Activated CD8-positive, alpha-beta T cell treated with anti-CD3 and anti-CD28 coated beads for 36 hours (primary cell): ENCODE results near the gene HOTAIR. TPM values are rescaled to one million over a fixed set of nuclear protein-coding genes. Genes with fewer than 3 reads are reported as not detected.

Experiments used
- ATAC-seq: fragments of 200-7000 bp; cut with Tn5 transposase; one replicate; pipeline ENCODE4 v1.10.0; 2021; ENCODE audit warnings: mild to moderate bottlenecking, moderate library complexity
- CTCF ChIA-PET: fragments of 350-600 bp; sonication (Branson Sonifier 250); formaldehyde crosslinking; loops from one replicate; lab custom pipeline; 2021; ENCODE audit warnings: antibody characterized with exemption; lab: Charles Lee
- POLR2A ChIA-PET: fragments of 350-600 bp; sonication (Branson Sonifier 250); formaldehyde crosslinking; loops from one replicate; lab custom pipeline; 2021; ENCODE audit warnings: antibody characterized with exemption; lab: Charles Lee
- DNase-seq: peaks from one replicate; pipeline ENCODE4 v3.0.0-alpha.2; 2020
- H3K27ac Mint-ChIP-seq: one replicate; pipeline ENCODE4 v1.8.0; 2021; ENCODE audit warnings: mild to moderate bottlenecking, mixed read lengths
- H3K27me3 Mint-ChIP-seq: one replicate; pipeline ENCODE4 v1.8.0; 2021; ENCODE audit warnings: mixed read lengths
- H3K36me3 Mint-ChIP-seq: one replicate; pipeline ENCODE4 v1.8.0; 2021; ENCODE audit warnings: low read depth, mixed read lengths
- H3K4me1 Mint-ChIP-seq: one replicate; pipeline ENCODE4 v1.8.0; 2021; ENCODE audit warnings: low read depth, mixed read lengths
- H3K4me3 Mint-ChIP-seq: one replicate; pipeline ENCODE4 v1.8.0; 2021; ENCODE audit warnings: mild to moderate bottlenecking, moderate library complexity, mixed read lengths
- H3K9me3 Mint-ChIP-seq: one replicate; pipeline ENCODE4 v1.8.0; 2021; ENCODE audit warnings: mixed read lengths
- intact Hi-C: fragments of 100-400 bp; cut with micrococcal nuclease; formaldehyde crosslinking; loops from one replicate; pipeline ENCODE4 v1.10.0; 2022
- total RNA-seq, 2 experiments: library from RNA; stranded (reverse); gene quantifications; one replicate each; pipeline ENCODE4 v1.2.3, GENCODE V29; 2021
- TF ChIP-seq, protein P1 (sequence below): fragments of 200-600 bp; IDR thresholded peaks from one replicate; pipeline ENCODE4 v1.8.0; 2022; ENCODE audit warnings: antibody characterized with exemption, mild to moderate bottlenecking

The HOTAIR gene
- total RNA-seq, 2 experiments from 2014 or later: not detected

DNA sequence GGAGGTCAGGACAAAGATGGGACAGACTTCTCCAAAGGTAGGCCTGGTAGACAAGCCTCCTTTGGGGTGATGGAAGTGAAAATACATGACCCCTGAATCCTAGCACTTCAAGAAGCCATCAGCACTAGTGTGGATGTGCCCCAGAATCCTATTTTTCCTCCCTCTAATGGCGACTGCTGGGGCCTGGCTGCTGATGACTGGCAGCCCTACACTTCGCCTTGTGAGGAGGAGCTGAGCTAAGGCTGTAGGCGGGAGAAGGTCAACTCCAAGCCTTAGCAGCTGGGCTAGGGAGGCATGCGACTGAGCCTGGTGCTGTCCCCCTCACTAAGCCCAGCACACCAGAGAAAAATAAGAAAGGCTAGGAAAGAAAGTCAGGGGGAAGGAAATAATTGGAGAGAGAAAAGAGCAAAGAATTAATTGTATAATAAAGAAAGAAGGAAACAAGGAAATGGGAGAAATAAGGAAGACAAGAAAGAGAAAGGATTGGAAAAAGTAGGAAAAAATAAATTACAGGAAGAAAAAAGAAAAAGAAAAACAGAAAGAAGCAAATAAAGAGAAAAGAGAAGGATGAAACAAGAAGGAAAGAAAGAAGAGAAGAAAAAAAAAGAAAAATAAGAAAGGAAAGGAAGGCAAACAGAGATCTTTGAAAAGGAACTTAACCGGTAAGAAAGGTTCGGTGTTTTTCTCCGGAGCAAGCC, 5.5 kb upstream of the HOTAIR start:
- intact Hi-C loops: no loop called here
- no peak overlapping the region for H3K27ac Mint-ChIP-seq
- CTCF ChIA-PET: interaction anchor here (0.5 to 2.7 kb wide), 5 partner anchors 25 to 278 kb away, joined by 3 to 10 read pairs (median 4); no protein-coding TSS in a partner anchor
- TF ChIP-seq, protein P1, sequence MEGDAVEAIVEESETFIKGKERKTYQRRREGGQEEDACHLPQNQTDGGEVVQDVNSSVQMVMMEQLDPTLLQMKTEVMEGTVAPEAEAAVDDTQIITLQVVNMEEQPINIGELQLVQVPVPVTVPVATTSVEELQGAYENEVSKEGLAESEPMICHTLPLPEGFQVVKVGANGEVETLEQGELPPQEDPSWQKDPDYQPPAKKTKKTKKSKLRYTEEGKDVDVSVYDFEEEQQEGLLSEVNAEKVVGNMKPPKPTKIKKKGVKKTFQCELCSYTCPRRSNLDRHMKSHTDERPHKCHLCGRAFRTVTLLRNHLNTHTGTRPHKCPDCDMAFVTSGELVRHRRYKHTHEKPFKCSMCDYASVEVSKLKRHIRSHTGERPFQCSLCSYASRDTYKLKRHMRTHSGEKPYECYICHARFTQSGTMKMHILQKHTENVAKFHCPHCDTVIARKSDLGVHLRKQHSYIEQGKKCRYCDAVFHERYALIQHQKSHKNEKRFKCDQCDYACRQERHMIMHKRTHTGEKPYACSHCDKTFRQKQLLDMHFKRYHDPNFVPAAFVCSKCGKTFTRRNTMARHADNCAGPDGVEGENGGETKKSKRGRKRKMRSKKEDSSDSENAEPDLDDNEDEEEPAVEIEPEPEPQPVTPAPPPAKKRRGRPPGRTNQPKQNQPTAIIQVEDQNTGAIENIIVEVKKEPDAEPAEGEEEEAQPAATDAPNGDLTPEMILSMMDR: peak; percentile 41
- ATAC-seq (no peak), DNase-seq (no peak)
- no peak overlapping the region for H3K4me3 Mint-ChIP-seq
- H3K27me3 Mint-ChIP-seq: peaks cover 87% of the 10 kb centered on the region
- POLR2A ChIA-PET: no interaction called here
- H3K4me1 Mint-ChIP-seq: peaks cover 13% of the 10 kb centered on the region
- no peaks in the 10 kb centered on the region for H3K9me3 Mint-ChIP-seq
- H3K36me3 Mint-ChIP-seq: no peaks in the 10 kb centered on the region

DNA sequence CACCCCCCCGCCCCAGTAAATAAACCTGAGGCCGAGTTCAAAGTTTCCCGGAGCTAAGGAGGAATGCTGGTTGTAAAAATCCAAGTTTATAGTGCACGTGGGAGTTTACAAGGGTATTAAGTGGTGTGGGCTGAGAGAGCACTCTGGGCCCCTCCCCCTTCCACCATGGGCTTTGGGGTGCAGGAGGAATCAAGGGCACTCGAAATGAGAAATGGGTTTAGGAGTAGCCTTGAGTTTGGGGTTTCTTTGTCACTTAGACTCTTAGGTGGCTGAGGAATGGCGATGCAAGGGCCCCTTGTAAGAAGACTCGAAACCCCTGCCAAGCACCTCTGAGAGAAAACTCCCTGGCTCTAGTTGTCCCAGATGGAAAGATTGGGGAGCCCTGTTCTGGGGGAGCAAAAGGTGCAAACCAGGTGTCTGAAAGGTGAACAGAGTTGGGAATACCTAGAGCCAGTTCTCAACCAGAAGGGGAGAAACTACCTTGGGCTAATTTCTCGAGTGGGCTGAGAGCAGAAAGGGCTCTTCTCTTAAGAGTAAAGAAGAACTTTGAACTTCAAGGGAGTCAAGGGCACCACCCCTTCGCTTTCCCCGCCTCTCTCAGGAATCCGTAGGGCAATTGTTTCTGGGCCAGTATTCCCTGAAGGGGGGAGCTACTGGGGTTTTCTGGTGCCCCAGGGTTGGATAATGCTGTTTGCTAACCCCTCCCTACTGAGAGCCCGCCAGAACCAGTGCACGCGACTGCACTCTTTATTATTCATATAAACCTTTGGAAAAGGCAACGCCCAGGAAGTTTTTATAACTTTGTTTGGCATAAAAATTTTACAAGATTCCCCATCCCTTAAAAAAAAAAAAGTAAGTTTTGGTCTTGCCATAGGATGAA, 4.0 kb upstream of the HOTAIR start:
- CTCF ChIA-PET: interaction anchor here (2.3 kb wide), 1 partner anchor 13 kb away, joined by 5 read pairs; no protein-coding TSS in a partner anchor
- POLR2A ChIA-PET: no interaction called here
- no peaks in the 10 kb centered on the region for H3K9me3 Mint-ChIP-seq
- no peak for DNase-seq
- peaks cover 84% of the 10 kb centered on the region for H3K27me3 Mint-ChIP-seq
- no peak overlapping the region for H3K4me3 Mint-ChIP-seq
- H3K4me1 Mint-ChIP-seq: peaks cover 14% of the 10 kb centered on the region
- TF ChIP-seq, protein P1: no peak
- no peak for ATAC-seq
- intact Hi-C loops: no loop called here
- H3K36me3 Mint-ChIP-seq: no peaks in the 10 kb centered on the region
- H3K27ac Mint-ChIP-seq: no peak overlapping the region

DNA sequence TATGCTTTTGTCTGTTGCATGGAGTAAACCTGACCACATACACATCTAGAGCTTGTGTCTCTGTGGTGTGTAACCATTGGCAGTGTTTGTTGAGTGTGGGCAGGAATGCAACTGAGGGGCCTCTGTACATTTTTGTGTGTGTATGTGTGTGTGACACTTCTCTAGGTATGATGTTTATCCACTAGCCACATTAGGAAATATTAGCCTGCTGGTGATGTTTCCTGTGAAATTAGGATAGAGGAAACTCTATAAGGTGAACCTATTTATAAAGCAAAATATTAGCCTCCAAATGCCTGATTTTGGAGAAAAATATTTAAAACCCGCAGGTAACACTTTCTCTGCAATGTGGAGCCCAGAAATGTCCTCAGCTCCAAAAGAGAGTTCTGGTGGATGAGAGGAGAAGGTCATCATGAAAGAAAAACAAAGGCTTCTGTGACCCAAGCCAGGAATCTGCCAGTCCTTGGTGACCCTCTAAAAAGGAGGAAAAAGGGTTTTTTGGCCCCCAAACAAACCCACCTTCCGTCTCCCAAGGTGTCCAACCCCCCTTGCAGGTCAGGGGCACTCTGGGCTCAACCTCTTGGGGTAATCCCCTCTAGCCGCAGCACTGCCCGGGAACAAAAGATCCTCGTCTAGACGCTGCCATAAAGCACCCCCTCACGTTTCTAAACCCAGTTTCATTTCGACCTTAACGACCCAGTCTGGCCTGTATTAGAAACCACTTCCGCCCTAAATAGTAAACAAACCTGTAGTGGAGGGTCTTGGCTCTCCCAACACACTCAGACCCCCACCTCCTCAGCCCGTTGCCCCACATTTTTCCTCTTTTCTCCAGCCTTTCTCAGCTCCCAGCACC, 3.1 kb upstream of the HOTAIR start:
- H3K4me3 Mint-ChIP-seq: no peak overlapping the region
- peaks cover 82% of the 10 kb centered on the region for H3K27me3 Mint-ChIP-seq
- H3K27ac Mint-ChIP-seq: no peak overlapping the region
- intact Hi-C loops: no loop called here
- CTCF ChIA-PET: interaction anchor here (1.0 to 2.3 kb wide), 3 partner anchors 11 to 29 kb away, joined by 3 to 5 read pairs (median 3); no protein-coding TSS in a partner anchor
- H3K4me1 Mint-ChIP-seq: peaks cover 18% of the 10 kb centered on the region
- H3K9me3 Mint-ChIP-seq: peaks cover 2% of the 10 kb centered on the region
- peaks cover 3% of the 10 kb centered on the region for H3K36me3 Mint-ChIP-seq
- DNase-seq: no peak
- TF ChIP-seq, protein P1: no peak
- no peak for ATAC-seq
- POLR2A ChIA-PET: interaction anchor here (1.7 kb wide), 1 partner anchor 16 kb away, joined by 4 read pairs; no protein-coding TSS in a partner anchor

DNA sequence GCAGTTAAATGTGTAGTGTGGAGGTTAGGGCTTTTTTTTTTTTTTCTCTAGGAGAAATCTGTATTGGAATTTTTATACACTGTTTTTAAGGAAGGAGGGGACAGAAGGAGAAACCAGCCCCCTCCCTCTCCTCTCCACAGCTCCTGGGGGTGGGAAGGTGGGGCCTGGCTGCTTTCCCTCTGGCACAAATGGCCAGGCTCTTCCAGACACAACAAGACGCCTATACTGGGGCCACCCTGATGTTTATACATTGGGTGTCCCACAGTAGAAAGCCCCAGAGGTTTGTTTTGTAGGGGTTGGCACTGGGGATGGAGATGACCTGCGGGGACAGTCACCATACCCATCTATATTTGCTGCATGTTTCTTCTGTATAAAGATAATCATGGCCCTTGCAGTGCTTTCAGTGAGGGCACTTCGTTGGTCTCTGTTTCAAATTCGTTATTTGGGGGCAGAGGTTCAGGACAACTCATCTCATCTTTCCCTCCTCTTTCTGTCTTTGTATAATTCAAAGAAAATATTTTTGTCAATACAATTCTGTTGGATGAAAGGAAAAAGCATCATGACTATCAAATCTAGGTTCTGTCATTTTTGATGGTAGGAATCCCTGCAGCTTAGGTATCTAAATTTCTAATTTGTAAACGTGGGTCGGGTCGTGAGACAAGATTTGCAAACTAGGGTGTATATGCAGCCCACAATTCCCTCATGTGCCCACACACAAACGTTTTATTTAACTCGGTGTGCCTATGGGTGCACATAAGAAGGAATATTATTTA, 2.3 kb upstream of the HOTAIR start:
- ATAC-seq: no peak
- Mint-ChIP-seq H3K27ac (no peak overlapping the region), H3K4me1 (peaks cover 18% of the 10 kb centered on the region), H3K9me3 (peaks cover 4% of the 10 kb centered on the region), H3K27me3 (peaks cover 83% of the 10 kb centered on the region), H3K36me3 (peaks cover 4% of the 10 kb centered on the region), H3K4me3 (no peak overlapping the region)
- POLR2A ChIA-PET: interaction anchor here (1.0 to 1.7 kb wide), 2 partner anchors 15 to 38 kb away, joined by 3 to 4 read pairs; no protein-coding TSS in a partner anchor
- no peak for DNase-seq
- intact Hi-C loops: no loop called here
- CTCF ChIA-PET: interaction anchor here (1.0 to 2.3 kb wide), 6 partner anchors 9 to 56 kb away, joined by 3 to 13 read pairs (median 5); partner anchors contain the start of genes HOXC10 and HOXC5
- TF ChIP-seq, protein P1: no peak
